H1 (cell line): ENCODE measurements around the gene KCNQ1. TPM values are rescaled to one million over a fixed set of nuclear protein-coding genes. Genes with fewer than 3 reads are reported as not detected.

ENCODE experiments used
- CTCF ChIA-PET: fragments of 300-600 bp; sonication (Branson Sonifier 250); formaldehyde crosslinking; loops from one replicate; lab custom pipeline; 2021; ENCODE audit not compliant: partially characterized antibody; lab: Charles Lee
- POLR2A ChIA-PET: fragments of 300-600 bp; sonication (Branson Sonifier 250); formaldehyde crosslinking; loops from one replicate; lab custom pipeline; 2021; ENCODE audit warnings: inconsistent platforms; ENCODE audit not compliant: partially characterized antibody; lab: Charles Lee
- DNase-seq, 2 experiments: peaks; one replicate each; pipeline versions ENCODE4 v3.0.0 to v3.0.0-alpha.2; 2010 to 2022; ENCODE audit warnings: low spot score in 2 of 2, low read depth in 1 of 2, mixed read lengths in 1 of 2
- FAIRE-seq: peaks from 2 replicates; lab custom pipeline; 2011; peaks lifted over from hg19 to GRCh38; lab: Jason Lieb, UNC
- H2AFZ ChIP-seq: 2 replicates; pipeline ENCODE4 v1.8.1; 2012; ENCODE audit warnings: low read length, inconsistent platforms
- H2AK5ac ChIP-seq: 2 replicates; pipeline ENCODE4 v1.6.1; 2013; ENCODE audit warnings: low read depth, low read length
- H2BK120ac ChIP-seq: replicated peaks from 2 replicates; pipeline ENCODE3; 2013; ENCODE audit warnings: low read depth, low read length, inconsistent platforms
- H2BK12ac ChIP-seq: 2 replicates; pipeline ENCODE4 v1.6.1; 2013; ENCODE audit warnings: low read depth, low read length
- H2BK15ac ChIP-seq: 2 replicates; pipeline ENCODE4 v1.6.1; 2013; ENCODE audit warnings: low read length
- H2BK20ac ChIP-seq: 2 replicates; pipeline ENCODE4 v1.6.1; 2013; ENCODE audit warnings: low read length
- H2BK5ac ChIP-seq: 2 replicates; pipeline ENCODE4 v1.6.1; 2013; ENCODE audit warnings: low read depth, low read length
- H3K14ac ChIP-seq: 2 replicates; pipeline ENCODE4 v1.6.1; 2013; ENCODE audit warnings: inconsistent platforms; ENCODE audit not compliant: insufficient read length
- H3K18ac ChIP-seq: 2 replicates; pipeline ENCODE4 v1.6.1; 2013; ENCODE audit warnings: low read length; ENCODE audit errors: extremely low read depth
- H3K23ac ChIP-seq: 2 replicates; pipeline ENCODE4 v1.6.1; 2013; ENCODE audit warnings: inconsistent platforms; ENCODE audit not compliant: insufficient read length
- H3K23me2 ChIP-seq: 2 replicates; pipeline ENCODE4 v1.6.1; 2013; ENCODE audit warnings: low read depth, low read length
- H3K27ac ChIP-seq: 2 replicates; pipeline ENCODE4 v1.6.1; 2011; ENCODE audit warnings: low read depth, low read length, inconsistent platforms
- H3K27me3 ChIP-seq, 4 experiments: replicated peaks in 1 of 4; 1 replicate in 1 of 4; 2 replicates in 3 of 4; pipeline versions ENCODE4 v1.6.1 to v1.8.1; 2011 to 2013; ENCODE audit warnings: low read length in 3 of 4, mild to moderate bottlenecking in 3 of 4, inconsistent platforms in 2 of 4, mixed read lengths in 2 of 4, moderate library complexity in 1 of 4; ENCODE audit not compliant: control insufficient read depth in 3 of 4, insufficient read depth in 3 of 4; ENCODE audit errors: extremely low read depth in 1 of 4
- H3K36me3 ChIP-seq, 4 experiments: 2 replicates each; pipeline versions ENCODE4 v1.6.1 to v1.8.1; 2011 to 2013; ENCODE audit warnings: mild to moderate bottlenecking in 4 of 4, low read length in 3 of 4, moderate library complexity in 2 of 4, control low read depth in 1 of 4, inconsistent platforms in 1 of 4; ENCODE audit not compliant: insufficient read depth in 4 of 4, control insufficient read depth in 2 of 4
- H3K4ac ChIP-seq: replicated peaks from 2 replicates; pipeline ENCODE3; 2013; ENCODE audit warnings: low read length, low read depth, mixed read lengths, inconsistent platforms; ENCODE audit not compliant: insufficient read length
- H3K4me1 ChIP-seq, 4 experiments: replicated peaks in 1 of 4; 1 replicate in 1 of 4; 2 replicates in 3 of 4; pipeline versions ENCODE4 v1.6.1 to v1.8.1; 2011 to 2013; ENCODE audit warnings: low read length in 3 of 4, inconsistent platforms in 2 of 4, mixed read lengths in 1 of 4; ENCODE audit not compliant: insufficient read depth in 4 of 4, control insufficient read depth in 3 of 4
- H3K4me2 ChIP-seq, 2 experiments: 2 replicates each; pipeline versions ENCODE4 v1.6.1 to v1.8.1; 2011 to 2013; ENCODE audit warnings: low read depth in 2 of 2, low read length in 2 of 2, control low read depth in 1 of 2, inconsistent platforms in 1 of 2, mild to moderate bottlenecking in 1 of 2; ENCODE audit not compliant: insufficient read depth in 1 of 2
- H3K4me3 ChIP-seq, 4 experiments: fragments of 200-600, 300-600 bp in 1 of 4; sonication (generic), shearing (Covaris generic), sonication (Bioruptor Twin) in 1 of 4; 2 replicates each; pipeline versions ENCODE4 v1.5.1 to v1.8.1; 2011 to 2016; ENCODE audit warnings: low read length in 4 of 4, low read depth in 3 of 4, control low read depth in 2 of 4, inconsistent platforms in 2 of 4, mild to moderate bottlenecking in 2 of 4, mixed read lengths in 1 of 4, moderate library complexity in 1 of 4; ENCODE audit not compliant: insufficient read depth in 2 of 4; ENCODE audit errors: extremely low read depth in 1 of 4
- H3K56ac ChIP-seq: replicated peaks from 2 replicates; pipeline ENCODE3; 2013; ENCODE audit warnings: low read depth, mild to moderate bottlenecking, mixed read lengths, low read length, inconsistent platforms; ENCODE audit not compliant: insufficient read length
- H3K79me1 ChIP-seq: 2 replicates; pipeline ENCODE4 v1.6.1; 2013; ENCODE audit warnings: low read depth, low read length, control low read depth
- H3K79me2 ChIP-seq, 2 experiments: 2 replicates each; pipeline versions ENCODE4 v1.6.1 to v1.8.1; 2012 to 2013; ENCODE audit warnings: low read length in 2 of 2, mild to moderate bottlenecking in 2 of 2, inconsistent platforms in 1 of 2; ENCODE audit not compliant: insufficient read depth in 2 of 2, control insufficient read depth in 1 of 2
- H3K9ac ChIP-seq, 4 experiments: replicated peaks in 1 of 4; 1 replicate in 1 of 4; 2 replicates in 3 of 4; pipeline versions ENCODE4 v1.6.1 to v1.8.1; 2011 to 2013; ENCODE audit warnings: low read depth in 3 of 4, low read length in 3 of 4, control low read depth in 2 of 4, mild to moderate bottlenecking in 2 of 4, moderate library complexity in 2 of 4, inconsistent platforms in 1 of 4; ENCODE audit errors: extremely low read depth in 1 of 4
- H3K9me3 ChIP-seq, 2 experiments: 2 replicates each; pipeline versions ENCODE4 v1.6.1 to v1.8.1; 2012 to 2013; ENCODE audit warnings: mild to moderate bottlenecking in 2 of 2, moderate library complexity in 2 of 2, control low read depth in 1 of 2, inconsistent platforms in 1 of 2, low read depth in 1 of 2, low read length in 1 of 2, mixed read lengths in 1 of 2; ENCODE audit not compliant: insufficient read depth in 2 of 2
- H4K20me1 ChIP-seq, 2 experiments: replicated peaks in 1 of 2; 2 replicates each; pipeline versions ENCODE3 to v1.8.1; 2011 to 2013; ENCODE audit warnings: inconsistent platforms in 2 of 2, low read length in 2 of 2, mild to moderate bottlenecking in 1 of 2; ENCODE audit not compliant: insufficient read depth in 2 of 2, control insufficient read depth in 1 of 2
- H4K5ac ChIP-seq: 2 replicates; pipeline ENCODE4 v1.6.1; 2013; ENCODE audit warnings: low read length, low read depth, mixed read lengths, inconsistent platforms; ENCODE audit not compliant: insufficient read length
- H4K8ac ChIP-seq: 2 replicates; pipeline ENCODE4 v1.8.0; 2013; ENCODE audit warnings: mild to moderate bottlenecking, moderate library complexity, low read length, inconsistent platforms; ENCODE audit not compliant: insufficient read depth; ENCODE audit errors: extremely low read depth
- H4K91ac ChIP-seq: replicated peaks from 2 replicates; pipeline ENCODE3; 2013; ENCODE audit warnings: low read length, mixed read lengths, inconsistent platforms; ENCODE audit not compliant: insufficient read length
- BACH1 ChIP-seq: IDR thresholded peaks from 2 replicates; pipeline ENCODE4 v1.6.1; 2012; ENCODE audit warnings: low read length, improper control_type of control experiment
- CHD2 ChIP-seq: IDR thresholded peaks from 2 replicates; pipeline ENCODE4 v1.6.1; 2012; ENCODE audit warnings: low read length, improper control_type of control experiment
- EP300 ChIP-seq, 2 experiments: IDR thresholded peaks; 1 replicate in 1 of 2; 2 replicates in 1 of 2; pipeline ENCODE4 v1.6.1; 2011 to 2012; ENCODE audit warnings: low read depth in 2 of 2, low read length in 2 of 2, mild to moderate bottlenecking in 2 of 2, borderline replicate concordance in 1 of 2, inconsistent platforms in 1 of 2, moderate library complexity in 1 of 2
- MAX ChIP-seq: IDR thresholded peaks from 2 replicates; pipeline ENCODE4 v1.6.1; 2012; ENCODE audit warnings: inconsistent platforms
- RAD21 ChIP-seq, 2 experiments: IDR thresholded peaks in 1 of 2; conservative IDR thresholded peaks in 1 of 2; 2 replicates each; pipeline ENCODE4 v1.6.1; 2011; ENCODE audit warnings: low read depth in 2 of 2, low read length in 2 of 2, improper control_type of control experiment in 1 of 2, inconsistent platforms in 1 of 2, mild to moderate bottlenecking in 1 of 2, moderate library complexity in 1 of 2
- RNF2 ChIP-seq: fragments of 200-900, 300-1000 bp; sonication (generic); IDR thresholded peaks from 2 replicates; pipeline ENCODE4 v1.7.1; 2016; ENCODE audit warnings: borderline replicate concordance, low read depth, mild to moderate bottlenecking, antibody characterized with exemption, low read length; ENCODE audit not compliant: poor library complexity, severe bottlenecking; ENCODE audit errors: missing control alignments
- SRF ChIP-seq: IDR thresholded peaks from 2 replicates; pipeline ENCODE4 v1.6.1; 2011; ENCODE audit warnings: mild to moderate bottlenecking, low read depth, low read length, moderate library complexity
- ZNF274 ChIP-seq: IDR thresholded peaks from 2 replicates; pipeline ENCODE4 v1.7.0; 2012; ENCODE audit warnings: low read length, borderline replicate concordance; ENCODE audit errors: extremely low read depth
- WGBS, 2 experiments: shearing (Covaris generic) in 1 of 2; methylation state at CpG; one replicate each; pipeline versions ENCODE4 v1.1.6 to v1.1.7; 2013 to 2015; ENCODE audit warnings: low lambda C conversion rate in 2 of 2, mixed read lengths in 2 of 2, inconsistent platforms in 1 of 2, low coverage in 1 of 2, missing lambda C conversion rate in 1 of 2; ENCODE audit not compliant: insufficient replicate concordance in 2 of 2, insufficient coverage in 1 of 2, insufficient read length in 1 of 2; ENCODE audit errors: extremely low coverage in 1 of 2, missing lambda C conversion rate in 1 of 2; 5-methylcytosine and 5-hydroxymethylcytosine counted together
- polyA plus RNA-seq, 7 experiments: library from polyadenylated mRNA; depleted of rRNA in 3 of 7; stranded (reverse) in 5 of 7; unstranded in 2 of 7; fragments of >200 nt in 5 of 7; fragments of 200-250 nt in 2 of 7; gene quantifications; 1 replicate in 5 of 7; 2 replicates in 1 of 7; 4 replicates in 1 of 7; pipeline versions ENCODE4 v1.2.1 to v1.2.3, GENCODE V29; 2011 to 2013; ENCODE audit warnings: missing spikeins in 2 of 7, mixed read lengths in 2 of 7
- total RNA-seq: library from RNA; stranded (reverse); fragmentation: NEBNext Ultra II Directional; extraction: Animal tissue kit (Norgen Biotek cat#: 25700); gene quantifications from 2 replicates; pipeline ENCODE4 v1.2.1, GENCODE V29; 2021
- TF ChIP-seq, protein P1 (sequence below), 3 experiments: IDR thresholded peaks; 1 replicate in 2 of 3; 2 replicates in 1 of 3; pipeline versions ENCODE4 v1.5.1 to v1.6.1; 2011; ENCODE audit warnings: low read length in 3 of 3, mild to moderate bottlenecking in 3 of 3, inconsistent platforms in 2 of 3, low read depth in 1 of 3, moderate library complexity in 1 of 3; ENCODE audit not compliant: insufficient read depth in 1 of 3; ENCODE audit errors: control extremely low read depth in 1 of 3

Gene KCNQ1
- total and polyA plus RNA-seq, 2 of the 8 experiments (the other 6 are each of a cell fraction or from before 2014, with no cell fraction given) = 1.9 to 2.0 TPM

- H2BK20ac ChIP-seq = no peak overlapping the region
- H2BK12ac ChIP-seq = 0 out of 2 replicates have a peak overlapping the region, but pooled peaks have one; percentile 3
- no peak overlapping the region for H3K14ac ChIP-seq
- no peaks in the 10 kb centered on the region for H3K79me2 ChIP-seq
- H3K27ac ChIP-seq = no peak overlapping the region
- H3K36me3 ChIP-seq = no peaks in the 10 kb centered on the region
- H2AFZ ChIP-seq = no peak overlapping the region
- no peak overlapping the region for H4K5ac ChIP-seq
- H3K56ac ChIP-seq = no peak overlapping the region
- no peak overlapping the region for H3K4me3 ChIP-seq
- H3K23me2 ChIP-seq = peaks cover 7% of the 10 kb centered on the region; the same call in 1 of the 2 replicates
- H3K27me3 ChIP-seq = peaks cover 2 to 13% (median 7%) of the 10 kb centered on the region in 4 experiments; a peak in 6 of 7 replicates
- peaks cover 0 to 9% of the 10 kb centered on the region in 2 experiments for H4K20me1 ChIP-seq
- no peak overlapping the region for H3K4ac ChIP-seq
- H3K18ac ChIP-seq = no peak overlapping the region
- no peak overlapping the region for H2BK5ac ChIP-seq
- H2BK120ac ChIP-seq = no peak overlapping the region
- ChIA-PET POLR2A (interaction anchor here (0.8 to 1.2 kb wide), 2 partner anchors 9 to 97 kb away, joined by 3 read pairs; no protein-coding TSS in a partner anchor), CTCF (interaction anchor here (0.7 to 2.6 kb wide), 9 partner anchors 8 to 456 kb away, joined by 3 to 16 read pairs (median 4); partner anchors contain the start of gene TSSC4)
- no peak overlapping the region for H2AK5ac ChIP-seq
- H3K4me1 ChIP-seq = no peaks in the 10 kb centered on the region; a peak in 1 of 7 replicates
- H2BK15ac ChIP-seq = no peak overlapping the region
- WGBS, 2 experiments = 89% methylated on average over 10 of the region's 10 CpGs; no CpG with 5 or more reads in 1 of the 2 experiments
- H4K91ac ChIP-seq = no peak overlapping the region
- H3K4me2 ChIP-seq = no peak overlapping the region
- no peak overlapping the region for H3K9ac ChIP-seq
- no peak overlapping the region for H3K23ac ChIP-seq
- H3K9me3 ChIP-seq = no peaks in the 10 kb centered on the region
- no peak for DNase-seq
- no peaks in the 10 kb centered on the region for H3K79me1 ChIP-seq
- no peak for FAIRE-seq
- H4K8ac ChIP-seq = no peak overlapping the region
- no peak for TF ChIP-seq EP300 (IDR thresholded peaks at IDR 0.05; ENCODE audit: borderline replicate concordance in 1 of 2, low read depth in 2 of 2, low read length in 2 of 2)
- no peak for TF ChIP-seq BACH1
- no peak for TF ChIP-seq MAX
- TF ChIP-seq, protein P1, sequence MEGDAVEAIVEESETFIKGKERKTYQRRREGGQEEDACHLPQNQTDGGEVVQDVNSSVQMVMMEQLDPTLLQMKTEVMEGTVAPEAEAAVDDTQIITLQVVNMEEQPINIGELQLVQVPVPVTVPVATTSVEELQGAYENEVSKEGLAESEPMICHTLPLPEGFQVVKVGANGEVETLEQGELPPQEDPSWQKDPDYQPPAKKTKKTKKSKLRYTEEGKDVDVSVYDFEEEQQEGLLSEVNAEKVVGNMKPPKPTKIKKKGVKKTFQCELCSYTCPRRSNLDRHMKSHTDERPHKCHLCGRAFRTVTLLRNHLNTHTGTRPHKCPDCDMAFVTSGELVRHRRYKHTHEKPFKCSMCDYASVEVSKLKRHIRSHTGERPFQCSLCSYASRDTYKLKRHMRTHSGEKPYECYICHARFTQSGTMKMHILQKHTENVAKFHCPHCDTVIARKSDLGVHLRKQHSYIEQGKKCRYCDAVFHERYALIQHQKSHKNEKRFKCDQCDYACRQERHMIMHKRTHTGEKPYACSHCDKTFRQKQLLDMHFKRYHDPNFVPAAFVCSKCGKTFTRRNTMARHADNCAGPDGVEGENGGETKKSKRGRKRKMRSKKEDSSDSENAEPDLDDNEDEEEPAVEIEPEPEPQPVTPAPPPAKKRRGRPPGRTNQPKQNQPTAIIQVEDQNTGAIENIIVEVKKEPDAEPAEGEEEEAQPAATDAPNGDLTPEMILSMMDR (IDR thresholded peaks at IDR 0.05; ENCODE audit: control extremely low read depth in 1 of 3, insufficient read depth in 1 of 3, low read depth in 1 of 3, low read length in 3 of 3) = no peak
- TF ChIP-seq SRF = no peak
- no peak for TF ChIP-seq CHD2
- no peak for TF ChIP-seq ZNF274
- no peak for TF ChIP-seq RNF2
- no peak for TF ChIP-seq RAD21 (IDR thresholded peaks at IDR 0.05 in 1 of 2, conservative IDR thresholded peaks at IDR 0.05 in 1 of 2; ENCODE audit: low read depth in 2 of 2, low read length in 2 of 2)
Observed at GRCh38 chr11:2436013-2436520, 8.7 kb upstream of the KCNQ1 start.
